Mucosa of descending colon (tissue), 3 donors: ENCODE results near the gene CGN. TPM values are rescaled to one million over a fixed set of nuclear protein-coding genes. Genes with fewer than 3 reads are reported as not detected.

Experiments
- ATAC-seq: fragments of 200-7000 bp; cut with Tn5 transposase; one replicate; pipeline ENCODE4 v1.9.1; 2020; ENCODE audit warnings: mild to moderate bottlenecking, moderate library complexity
- DNase-seq, 3 donors: peaks; one replicate each; pipeline ENCODE4 v3.0.0-alpha.2; 2020
- H3K36me3 ChIP-seq: fragments of 200-600 bp; one replicate; pipeline ENCODE4 v1.8.0; 2021; ENCODE audit warnings: low read depth, mild to moderate bottlenecking
- H3K4me1 ChIP-seq: fragments of 200-600 bp; one replicate; pipeline ENCODE4 v1.8.0; 2021; ENCODE audit warnings: low read depth, mild to moderate bottlenecking
- H3K4me3 ChIP-seq: fragments of 200-600 bp; one replicate; pipeline ENCODE4 v1.8.0; 2021; ENCODE audit warnings: mild to moderate bottlenecking
- H3K9me3 ChIP-seq: fragments of 200-600 bp; one replicate; pipeline ENCODE4 v1.8.0; 2021; ENCODE audit warnings: mild to moderate bottlenecking
- CTCF ChIP-seq: fragments of 200-600 bp; IDR thresholded peaks from one replicate; pipeline ENCODE4 v1.8.0; 2022; ENCODE audit warnings: antibody characterized with exemption, mild to moderate bottlenecking
- intact Hi-C, 2 donors: fragments of 100-400 bp; cut with DNase I in 1 of 2; cut with micrococcal nuclease in 1 of 2; formaldehyde crosslinking; loops; one replicate each; pipeline versions ENCODE4 v1.11.0 to v1.11.1; 2022; cut with DNase I, micrococcal nuclease
- total RNA-seq, 3 donors: library from RNA; stranded (reverse); fragmentation: NEBNext Ultra II Directional in 2 of 3; extraction: Animal tissue kit (Norgen Biotek cat#: 25700) in 2 of 3; gene quantifications; one replicate each; pipeline versions ENCODE4 v1.2.1 to v1.2.4, GENCODE V29; 2021 to 2023
- donor health status: DM: no; HTN: no; CAD: no; lungs with moderate emphysema.
- donor health status: DM: no; HTN: no; CAD: no.
- donor health status: DM: no; HTN: yes; CAD: no.

The CGN gene
- total RNA-seq, 3 donors from 2014 or later: 125 to 247 (median 187) TPM

GRCh38 chr1:151474745-151475144 is 36.4 kb upstream of the CGN start:
- H3K36me3 ChIP-seq: no peaks in the 10 kb centered on the region
- H3K4me3 ChIP-seq: no peak overlapping the region
- ATAC-seq: no peak
- no peaks in the 10 kb centered on the region for H3K4me1 ChIP-seq
- TF ChIP-seq CTCF: no peak
- no peaks in the 10 kb centered on the region for H3K9me3 ChIP-seq
- intact Hi-C loops: no loop called here
- DNase-seq: no peak

DNA sequence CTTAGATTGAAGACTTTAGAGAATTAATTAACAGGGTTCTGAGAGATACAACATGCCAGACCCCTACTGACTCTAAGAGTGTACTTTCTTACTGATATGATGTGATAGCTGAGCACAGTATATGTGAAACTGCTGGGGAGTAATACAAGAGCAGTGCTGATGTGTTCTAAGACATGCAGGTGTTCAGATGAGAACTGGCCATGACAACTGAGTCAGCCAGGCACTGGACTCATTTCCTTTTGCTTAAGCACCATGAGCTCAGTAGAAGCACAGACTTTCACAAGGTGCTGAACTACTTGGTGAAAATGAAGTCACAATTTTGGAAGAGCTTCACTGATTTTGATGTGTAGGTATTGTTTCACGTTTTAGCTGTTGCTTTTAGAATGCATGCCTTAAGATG is 36.0 kb upstream of the CGN start:
- no peak for TF ChIP-seq CTCF
- no peaks in the 10 kb centered on the region for H3K9me3 ChIP-seq
- H3K4me3 ChIP-seq: no peak overlapping the region
- ATAC-seq: no peak
- no peaks in the 10 kb centered on the region for H3K4me1 ChIP-seq
- H3K36me3 ChIP-seq: no peaks in the 10 kb centered on the region
- DNase-seq: no peak
- intact Hi-C loops: no loop called here

GRCh38 chr1:151476083-151476482 is 35.1 kb upstream of the CGN start:
- no peaks in the 10 kb centered on the region for H3K36me3 ChIP-seq
- intact Hi-C loops: no loop called here
- ATAC-seq: no peak
- no peak for DNase-seq
- TF ChIP-seq CTCF: no peak
- no peaks in the 10 kb centered on the region for H3K9me3 ChIP-seq
- H3K4me3 ChIP-seq: no peak overlapping the region
- no peaks in the 10 kb centered on the region for H3K4me1 ChIP-seq

GRCh38 chr1:151477066-151477465 is 34.1 kb upstream of the CGN start:
- intact Hi-C loops: no loop called here
- TF ChIP-seq CTCF: no peak

DNA sequence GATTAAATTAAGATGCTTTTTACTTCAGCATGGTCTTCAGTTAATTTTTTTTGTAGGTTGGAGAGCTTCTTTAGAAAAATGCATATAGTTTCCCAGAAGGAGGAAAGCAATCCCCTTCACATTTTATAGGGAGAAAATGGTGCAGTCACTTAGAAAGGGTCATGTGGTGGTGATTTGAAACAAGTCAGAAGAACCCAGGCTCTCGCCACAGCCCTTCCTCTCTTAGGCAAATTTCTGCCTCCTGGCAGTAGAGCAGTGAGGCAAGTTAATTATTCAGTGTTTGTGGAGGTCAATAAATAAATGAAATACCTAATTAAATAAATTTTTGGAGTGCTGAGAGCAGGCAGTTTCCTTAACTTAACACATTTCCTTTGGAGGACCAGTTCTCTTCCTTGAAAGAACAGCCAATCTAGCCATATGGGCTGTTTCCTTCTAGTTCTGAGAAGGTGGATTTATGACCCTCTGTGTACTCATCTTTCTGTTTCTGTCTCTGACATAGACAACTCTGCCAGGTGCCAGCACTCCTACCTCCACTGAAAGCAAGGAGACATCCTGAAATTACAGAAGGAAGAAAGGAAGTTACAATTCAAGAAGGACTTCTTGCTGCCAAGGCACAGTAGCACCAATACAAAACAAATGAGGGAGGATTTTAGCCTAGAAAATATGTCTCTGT is 32.9 kb upstream of the CGN start:
- no peak for TF ChIP-seq CTCF
- H3K4me3 ChIP-seq: no peak overlapping the region
- no peaks in the 10 kb centered on the region for H3K36me3 ChIP-seq
- peak; percentile 71 for ATAC-seq
- intact Hi-C loops: no loop called here
- no peaks in the 10 kb centered on the region for H3K4me1 ChIP-seq
- no peak for DNase-seq
- H3K9me3 ChIP-seq: no peaks in the 10 kb centered on the region

More at GRCh38 chr1:151477066-151477465, 34.1 kb upstream of the CGN start:
- no peak for DNase-seq
- Histone ChIP-seq H3K4me1 (no peaks in the 10 kb centered on the region), H3K36me3 (no peaks in the 10 kb centered on the region), H3K9me3 (no peaks in the 10 kb centered on the region), H3K4me3 (no peak overlapping the region)
- ATAC-seq: no peak

DNA sequence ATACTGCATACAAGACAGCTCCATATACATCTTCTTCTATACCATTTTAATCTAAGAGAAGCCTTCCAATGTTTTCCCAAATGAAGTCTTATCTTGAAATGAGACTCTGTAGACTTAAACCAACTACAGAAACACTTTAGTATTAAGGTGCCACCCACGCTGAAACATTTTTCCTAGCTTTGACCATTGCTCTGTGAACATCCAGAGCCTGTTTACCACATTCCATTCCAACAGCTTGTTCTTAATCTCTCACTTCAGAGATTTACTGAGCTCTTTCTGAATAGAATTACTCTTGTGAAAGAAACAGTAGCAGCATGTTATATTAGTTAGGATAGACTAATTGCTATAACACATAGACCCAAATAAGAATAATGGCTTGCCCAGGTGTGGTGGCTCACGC is 32.3 kb upstream of the CGN start:
- TF ChIP-seq CTCF: no peak
- H3K9me3 ChIP-seq: no peaks in the 10 kb centered on the region
- no peaks in the 10 kb centered on the region for H3K4me1 ChIP-seq
- intact Hi-C loops: no loop called here
- ATAC-seq (no peak), DNase-seq (no peak)
- H3K4me3 ChIP-seq: no peak overlapping the region
- H3K36me3 ChIP-seq: no peaks in the 10 kb centered on the region
